ENCODE measurements around the gene CACNG4. TPM values are rescaled to one million over a fixed set of nuclear protein-coding genes. Genes with fewer than 3 reads are reported as not detected.

CACNG4 gene
- total RNA-seq, 1 experiment from 2014 or later: 6.3 TPM

- Mint-ChIP-seq H3K36me3 (ENCODE audit: insufficient read depth in 1 of 3, low read depth in 3 of 3) (no peaks in the 10 kb centered on the region), H3K4me3 (no peak overlapping the region), H3K4me1 (no peaks in the 10 kb centered on the region; a peak in 2 of 4 replicates), H3K9me3 (no peaks in the 10 kb centered on the region), H3K27ac (no peak overlapping the region; a peak in 1 of 7 replicates), H3K27me3 (ENCODE audit: low read depth) (peaks cover 9% of the 10 kb centered on the region)
- Histone ChIP-seq H2BK20ac (ENCODE audit: low read depth, low read length, poor library complexity, severe bottlenecking) (no peak overlapping the region), H2BK120ac (ENCODE audit: low read depth, low read length, poor library complexity, severe bottlenecking) (no peak overlapping the region), H3K4me2 (ENCODE audit: insufficient read depth, insufficient read length, low read length) (no peak overlapping the region), H2BK12ac (ENCODE audit: insufficient read length, low read depth, low read length) (no peak overlapping the region), H3K56ac (ENCODE audit: insufficient read length, low read depth, low read length) (no peak overlapping the region), H3K23me2 (ENCODE audit: insufficient read length, low read depth, low read length, poor library complexity, severe bottlenecking) (no peaks in the 10 kb centered on the region), H2BK5ac (ENCODE audit: insufficient read length, low read length) (no peak overlapping the region), H3K14ac (ENCODE audit: insufficient read depth, low read length) (no peak overlapping the region), H4K8ac (replicated peaks; ENCODE audit: insufficient read length, low read depth, low read length) (no peak overlapping the region), H3K27ac (ENCODE audit: insufficient read length, low read depth, low read length) (no peak overlapping the region), H3K9ac (ENCODE audit: extremely low read depth, insufficient read length, low read length) (no peak overlapping the region), H4K91ac (ENCODE audit: insufficient read length, low read depth, low read length) (no peak overlapping the region), H2AK5ac (ENCODE audit: insufficient read length, low read length) (no peak overlapping the region), H3K4me1 (ENCODE audit: insufficient read depth, low read length) (no peaks in the 10 kb centered on the region), H4K20me1 (ENCODE audit: control insufficient read depth, insufficient read depth, insufficient read length) (peaks cover 4% of the 10 kb centered on the region), H3T11ph (ENCODE audit: low read length) (no peak overlapping the region), H2AFZ (ENCODE audit: low read length) (no peak overlapping the region), H3K18ac (ENCODE audit: insufficient read length, low read depth, low read length) (no peak overlapping the region), H4K5ac (ENCODE audit: insufficient read length, low read depth, low read length) (no peak overlapping the region), H3K4ac (ENCODE audit: low read depth, low read length) (no peak overlapping the region), H3K27me3 (ENCODE audit: insufficient read depth, low read length) (no peaks in the 10 kb centered on the region), H2BK15ac (ENCODE audit: low read depth, low read length) (no peak overlapping the region), H3K23ac (ENCODE audit: insufficient read length, low read depth, low read length) (no peak overlapping the region), H3K79me2 (ENCODE audit: insufficient read depth, low read length) (no peaks in the 10 kb centered on the region), H3K79me1 (ENCODE audit: insufficient read depth, low read depth, low read length, poor library complexity, severe bottlenecking) (no peaks in the 10 kb centered on the region), H3K9me3 (ENCODE audit: control insufficient read depth, low read depth, low read length) (no peaks in the 10 kb centered on the region)
- TF ChIP-seq, protein P1, sequence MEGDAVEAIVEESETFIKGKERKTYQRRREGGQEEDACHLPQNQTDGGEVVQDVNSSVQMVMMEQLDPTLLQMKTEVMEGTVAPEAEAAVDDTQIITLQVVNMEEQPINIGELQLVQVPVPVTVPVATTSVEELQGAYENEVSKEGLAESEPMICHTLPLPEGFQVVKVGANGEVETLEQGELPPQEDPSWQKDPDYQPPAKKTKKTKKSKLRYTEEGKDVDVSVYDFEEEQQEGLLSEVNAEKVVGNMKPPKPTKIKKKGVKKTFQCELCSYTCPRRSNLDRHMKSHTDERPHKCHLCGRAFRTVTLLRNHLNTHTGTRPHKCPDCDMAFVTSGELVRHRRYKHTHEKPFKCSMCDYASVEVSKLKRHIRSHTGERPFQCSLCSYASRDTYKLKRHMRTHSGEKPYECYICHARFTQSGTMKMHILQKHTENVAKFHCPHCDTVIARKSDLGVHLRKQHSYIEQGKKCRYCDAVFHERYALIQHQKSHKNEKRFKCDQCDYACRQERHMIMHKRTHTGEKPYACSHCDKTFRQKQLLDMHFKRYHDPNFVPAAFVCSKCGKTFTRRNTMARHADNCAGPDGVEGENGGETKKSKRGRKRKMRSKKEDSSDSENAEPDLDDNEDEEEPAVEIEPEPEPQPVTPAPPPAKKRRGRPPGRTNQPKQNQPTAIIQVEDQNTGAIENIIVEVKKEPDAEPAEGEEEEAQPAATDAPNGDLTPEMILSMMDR (conservative IDR thresholded peaks at IDR 0.05): no peak
- no CpG with 5 or more reads among the region's 4 CpGs for WGBS (ENCODE audit: extremely low coverage, insufficient read length, low lambda C conversion rate)
- no peak for DNase-seq
Measured at GRCh38 chr17:66989076-66989475, 24.6 kb downstream of the CACNG4 start.

Measured in H9 (cell line).